ENCODE results near the gene EFCAB8. TPM values are rescaled to one million over a fixed set of nuclear protein-coding genes. Genes with fewer than 3 reads are reported as not detected.

The EFCAB8 gene
- total RNA-seq, 2 donors from 2014 or later, result 0.26 TPM; not detected in 1

DNA sequence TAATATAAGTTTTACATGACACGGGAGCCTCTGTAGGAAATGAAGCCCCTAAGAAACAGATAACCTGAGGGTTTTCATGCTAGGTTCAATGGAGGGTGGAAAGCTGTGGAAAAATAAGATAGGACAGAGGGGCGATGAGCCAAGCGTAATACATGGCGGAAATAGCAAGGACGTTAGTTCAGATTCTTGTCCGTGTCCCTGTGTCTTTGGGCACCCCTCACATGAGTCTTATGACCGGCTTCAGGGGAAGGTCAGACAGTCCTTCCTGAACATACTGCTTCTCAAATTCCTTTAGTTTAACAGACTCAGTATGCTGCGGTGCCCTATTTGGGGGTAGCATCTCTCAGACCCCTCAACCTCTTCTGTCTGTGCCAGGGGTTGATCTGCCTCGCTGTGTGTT is 20.8 kb downstream of the EFCAB8 start:
- 91 to 94% methylated on average over 9 of the region's 9 CpGs for WGBS, 2 donors
- Histone ChIP-seq H3K4me1 (no peaks in the 10 kb centered on the region), H3K36me3 (replicated peaks in 1 of 2; ENCODE audit: insufficient read depth in 1 of 2, low read depth in 2 of 2) (no peaks in the 10 kb centered on the region), H3K27ac (no peak overlapping the region), H3K27me3 (no peaks in the 10 kb centered on the region), H3K4me3 (no peak overlapping the region), H3K9me3 (no peaks in the 10 kb centered on the region)
- intact Hi-C loops (cut with DNase I), result no loop called here
- no peak for TF ChIP-seq POLR2A (IDR thresholded peaks at IDR 0.05)
- TF ChIP-seq, protein P1, sequence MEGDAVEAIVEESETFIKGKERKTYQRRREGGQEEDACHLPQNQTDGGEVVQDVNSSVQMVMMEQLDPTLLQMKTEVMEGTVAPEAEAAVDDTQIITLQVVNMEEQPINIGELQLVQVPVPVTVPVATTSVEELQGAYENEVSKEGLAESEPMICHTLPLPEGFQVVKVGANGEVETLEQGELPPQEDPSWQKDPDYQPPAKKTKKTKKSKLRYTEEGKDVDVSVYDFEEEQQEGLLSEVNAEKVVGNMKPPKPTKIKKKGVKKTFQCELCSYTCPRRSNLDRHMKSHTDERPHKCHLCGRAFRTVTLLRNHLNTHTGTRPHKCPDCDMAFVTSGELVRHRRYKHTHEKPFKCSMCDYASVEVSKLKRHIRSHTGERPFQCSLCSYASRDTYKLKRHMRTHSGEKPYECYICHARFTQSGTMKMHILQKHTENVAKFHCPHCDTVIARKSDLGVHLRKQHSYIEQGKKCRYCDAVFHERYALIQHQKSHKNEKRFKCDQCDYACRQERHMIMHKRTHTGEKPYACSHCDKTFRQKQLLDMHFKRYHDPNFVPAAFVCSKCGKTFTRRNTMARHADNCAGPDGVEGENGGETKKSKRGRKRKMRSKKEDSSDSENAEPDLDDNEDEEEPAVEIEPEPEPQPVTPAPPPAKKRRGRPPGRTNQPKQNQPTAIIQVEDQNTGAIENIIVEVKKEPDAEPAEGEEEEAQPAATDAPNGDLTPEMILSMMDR (IDR thresholded peaks at IDR 0.05), result no peak
- ATAC-seq, result no peak
- DNase-seq, result no peak

DNA sequence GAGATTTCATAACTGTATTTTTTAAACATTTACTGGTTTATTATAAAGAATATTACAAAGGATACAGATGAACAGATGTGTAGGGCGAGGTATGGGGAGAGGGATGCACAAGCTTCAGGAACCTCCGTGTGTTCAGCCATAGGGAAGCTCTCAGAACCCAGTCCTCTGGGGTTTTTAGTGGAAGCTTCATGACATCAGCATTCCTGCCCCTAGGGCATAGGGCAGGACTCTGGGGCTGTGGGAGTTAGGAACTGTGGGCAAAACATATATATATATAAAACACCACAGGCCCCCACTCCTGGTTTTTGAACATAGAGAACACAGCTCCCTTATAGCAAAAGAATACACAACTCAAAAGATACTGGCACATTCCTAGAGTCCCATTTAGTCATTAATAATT is 21.9 kb downstream of the EFCAB8 start:
- ATAC-seq (no peak), DNase-seq (no peak)
- intact Hi-C loops (cut with DNase I), result no loop called here
- WGBS, 2 donors, result 88 to 95% methylated on average over 2 of the region's 2 CpGs
- H3K36me3 ChIP-seq (replicated peaks in 1 of 2; ENCODE audit: insufficient read depth in 1 of 2, low read depth in 2 of 2), result no peaks in the 10 kb centered on the region
- H3K4me3 ChIP-seq, result no peak overlapping the region
- TF ChIP-seq, protein P1 (IDR thresholded peaks at IDR 0.05), result no peak
- TF ChIP-seq POLR2A (IDR thresholded peaks at IDR 0.05), result no peak
- no peaks in the 10 kb centered on the region for H3K9me3 ChIP-seq
- no peak overlapping the region for H3K27ac ChIP-seq
- no peaks in the 10 kb centered on the region for H3K4me1 ChIP-seq
- no peaks in the 10 kb centered on the region for H3K27me3 ChIP-seq

DNA sequence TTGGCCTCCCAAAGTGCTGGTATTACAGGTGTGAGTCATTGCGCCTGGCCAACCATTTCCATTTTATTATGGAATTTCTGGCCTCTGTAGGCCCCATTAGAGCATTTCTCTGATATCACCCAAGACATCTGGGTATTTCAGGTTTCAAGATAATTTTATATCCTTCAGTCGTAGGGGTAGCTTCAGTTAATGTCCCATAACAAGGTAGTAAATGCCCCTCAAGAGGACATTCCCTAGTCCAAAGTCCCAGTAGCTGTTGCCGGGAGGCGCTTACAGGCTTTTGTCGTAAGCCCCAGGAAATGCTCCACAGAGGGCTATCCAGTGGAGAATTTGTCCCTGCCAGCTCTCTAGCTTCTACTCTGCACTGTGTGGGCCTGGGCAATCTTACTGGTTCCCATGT is 24.4 kb downstream of the EFCAB8 start:
- Histone ChIP-seq H3K27me3 (no peaks in the 10 kb centered on the region), H3K36me3 (replicated peaks in 1 of 2; ENCODE audit: insufficient read depth in 1 of 2, low read depth in 2 of 2) (no peaks in the 10 kb centered on the region), H3K27ac (no peak overlapping the region), H3K4me1 (peaks cover under 1% of the 10 kb centered on the region), H3K4me3 (no peak overlapping the region), H3K9me3 (no peaks in the 10 kb centered on the region)
- intact Hi-C loops (cut with DNase I), result no loop called here
- 73 to 76% methylated on average over 5 of the region's 5 CpGs for whole genome bisulfite sequencing, 2 donors
- TF ChIP-seq, protein P1 (IDR thresholded peaks at IDR 0.05), result no peak
- no peak for TF ChIP-seq POLR2A (IDR thresholded peaks at IDR 0.05)
- ATAC-seq (no peak), DNase-seq (no peak)

DNA sequence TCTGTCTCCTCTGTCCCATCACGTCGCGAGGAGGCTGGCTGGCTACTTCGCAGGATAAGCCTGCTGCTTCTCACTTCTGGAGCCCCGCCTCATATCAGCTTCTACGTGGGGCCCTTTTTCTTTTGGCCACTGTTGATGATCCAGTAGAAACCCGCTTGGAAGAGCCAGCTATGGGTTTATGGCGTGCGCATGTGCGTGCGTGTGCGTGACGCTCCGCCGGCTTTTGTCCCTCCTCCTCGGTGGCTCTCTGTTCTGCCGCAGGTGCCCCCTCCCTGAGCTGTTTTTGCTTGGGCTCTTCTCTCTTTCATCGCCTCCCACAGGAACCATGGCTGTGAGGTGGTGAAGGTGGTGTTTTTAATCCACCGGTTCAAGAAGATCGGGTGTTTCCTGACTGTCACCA is 26.5 kb downstream of the EFCAB8 start:
- DNase-seq (no peak), ATAC-seq (no peak)
- WGBS, 2 donors, result 92 to 96% methylated on average over 20 of the region's 20 CpGs
- Histone ChIP-seq H3K36me3 (replicated peaks in 1 of 2; ENCODE audit: insufficient read depth in 1 of 2, low read depth in 2 of 2) (no peaks in the 10 kb centered on the region), H3K27ac (no peak overlapping the region), H3K9me3 (no peaks in the 10 kb centered on the region), H3K27me3 (no peaks in the 10 kb centered on the region), H3K4me3 (no peak overlapping the region), H3K4me1 (peaks cover 13% of the 10 kb centered on the region)
- intact Hi-C loops (cut with DNase I), result no loop called here
- TF ChIP-seq, protein P1 (IDR thresholded peaks at IDR 0.05), result no peak
- TF ChIP-seq POLR2A (IDR thresholded peaks at IDR 0.05), result no peak

DNA sequence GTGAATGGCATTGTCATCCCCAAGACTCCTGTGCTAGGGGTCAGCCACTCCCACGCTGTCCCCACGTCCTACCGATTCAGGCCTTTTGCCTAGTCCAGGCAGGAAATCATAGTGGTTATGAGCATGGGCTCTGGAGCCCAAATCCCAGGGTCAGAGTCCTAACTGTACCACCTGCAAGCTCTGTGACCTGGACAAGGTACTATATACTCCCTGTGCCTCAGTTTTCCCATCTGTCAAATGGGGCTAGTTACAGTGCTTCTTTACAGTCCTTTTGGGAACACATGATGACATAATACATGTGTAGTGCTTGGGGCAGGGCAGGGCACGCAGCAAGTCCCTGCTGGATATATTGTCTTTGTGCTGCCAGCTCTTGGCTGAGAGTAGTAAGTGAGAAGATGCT is 27.2 kb downstream of the EFCAB8 start:
- 96 to 98% methylated on average over 4 of the region's 4 CpGs for WGBS, 2 donors
- no peaks in the 10 kb centered on the region for H3K36me3 ChIP-seq (replicated peaks in 1 of 2; ENCODE audit: insufficient read depth in 1 of 2, low read depth in 2 of 2)
- DNase-seq, result no peak
- TF ChIP-seq, protein P1 (IDR thresholded peaks at IDR 0.05), result no peak
- no peak for TF ChIP-seq POLR2A (IDR thresholded peaks at IDR 0.05)
- H3K27me3 ChIP-seq, result no peaks in the 10 kb centered on the region
- H3K4me3 ChIP-seq, result no peak overlapping the region
- no peak for ATAC-seq
- no peak overlapping the region for H3K27ac ChIP-seq
- H3K9me3 ChIP-seq, result no peaks in the 10 kb centered on the region
- peaks cover 13% of the 10 kb centered on the region for H3K4me1 ChIP-seq
- intact Hi-C loops (cut with DNase I), result no loop called here

Measured in body of pancreas (tissue), 4 donors.